ENCODE measurements around the gene KDM1A. TPM values are rescaled to one million over a fixed set of nuclear protein-coding genes. Genes with fewer than 3 reads are reported as not detected.
A peak's percentile ranks its signal among the peaks of the same experiment; 100 is the strongest.

The KDM1A gene
- total and polyA plus RNA-seq, 9 of the 15 experiments (the other 6 are each of a cell fraction or from before 2014, with no cell fraction given): 59.2 to 181 (median 168) TPM

DNA sequence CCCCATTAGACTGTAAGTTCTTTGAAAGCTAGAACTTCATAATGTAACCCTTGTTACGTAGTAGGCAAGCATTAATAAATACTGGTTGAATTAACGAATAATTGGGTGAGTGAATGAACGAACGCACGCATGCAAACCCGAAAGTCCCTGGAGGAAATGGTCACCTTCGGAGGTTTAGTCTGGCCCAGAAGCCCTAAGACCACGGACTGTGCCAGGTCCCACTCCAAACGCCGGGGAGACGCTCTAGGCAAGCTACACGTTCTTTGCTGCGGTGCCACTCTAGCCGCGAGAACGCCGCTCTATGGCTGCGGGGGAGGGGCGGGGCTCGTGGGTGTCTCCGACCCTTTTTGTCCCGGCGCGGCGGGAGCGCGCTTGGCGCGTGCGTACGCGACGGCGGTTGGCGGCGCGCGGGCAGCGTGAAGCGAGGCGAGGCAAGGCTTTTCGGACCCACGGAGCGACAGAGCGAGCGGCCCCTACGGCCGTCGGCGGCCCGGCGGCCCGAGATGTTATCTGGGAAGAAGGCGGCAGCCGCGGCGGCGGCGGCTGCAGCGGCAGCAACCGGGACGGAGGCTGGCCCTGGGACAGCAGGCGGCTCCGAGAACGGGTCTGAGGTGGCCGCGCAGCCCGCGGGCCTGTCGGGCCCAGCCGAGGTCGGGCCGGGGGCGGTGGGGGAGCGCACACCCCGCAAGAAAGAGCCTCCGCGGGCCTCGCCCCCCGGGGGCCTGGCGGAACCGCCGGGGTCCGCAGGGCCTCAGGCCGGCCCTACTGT, at the start of gene KDM1A (continued):
- no peak for TF ChIP-seq RAD21 (CRISPR knock-in tag; conservative IDR thresholded peaks at IDR 0.05 in 1 of 2, IDR thresholded peaks at IDR 0.05 in 1 of 2)
- TF ChIP-seq STAG1 (CRISPR knock-in tag; IDR thresholded peaks at IDR 0.05; ENCODE audit: borderline replicate concordance): no peak
- no peak for TF ChIP-seq BRD9 (IDR thresholded peaks at IDR 0.05; ENCODE audit: low read depth, partially characterized antibody)
- TF ChIP-seq AFF4 (CRISPR knock-in tag; IDR thresholded peaks at IDR 0.05): peak; percentile 86; the same call in 1 of the 2 replicates
- TF ChIP-seq PHF20 (IDR thresholded peaks at IDR 0.05; ENCODE audit: partially characterized antibody): peak; percentile 85
- no peak for TF ChIP-seq RHOXF2B (CRISPR knock-in tag; conservative IDR thresholded peaks at IDR 0.05)
- TF ChIP-seq, protein P1, sequence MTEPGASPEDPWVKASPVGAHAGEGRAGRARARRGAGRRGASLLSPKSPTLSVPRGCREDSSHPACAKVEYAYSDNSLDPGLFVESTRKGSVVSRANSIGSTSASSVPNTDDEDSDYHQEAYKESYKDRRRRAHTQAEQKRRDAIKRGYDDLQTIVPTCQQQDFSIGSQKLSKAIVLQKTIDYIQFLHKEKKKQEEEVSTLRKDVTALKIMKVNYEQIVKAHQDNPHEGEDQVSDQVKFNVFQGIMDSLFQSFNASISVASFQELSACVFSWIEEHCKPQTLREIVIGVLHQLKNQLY (CRISPR knock-in tag; conservative IDR thresholded peaks at IDR 0.05): no peak
- peak; percentile 83; the same call in 1 of the 2 replicates for TF ChIP-seq MBD2 (IDR thresholded peaks at IDR 0.05; ENCODE audit: borderline replicate concordance, low read depth)
- no peak for TF ChIP-seq ZEB2 (IDR thresholded peaks at IDR 0.05)
- TF ChIP-seq, protein P2, sequence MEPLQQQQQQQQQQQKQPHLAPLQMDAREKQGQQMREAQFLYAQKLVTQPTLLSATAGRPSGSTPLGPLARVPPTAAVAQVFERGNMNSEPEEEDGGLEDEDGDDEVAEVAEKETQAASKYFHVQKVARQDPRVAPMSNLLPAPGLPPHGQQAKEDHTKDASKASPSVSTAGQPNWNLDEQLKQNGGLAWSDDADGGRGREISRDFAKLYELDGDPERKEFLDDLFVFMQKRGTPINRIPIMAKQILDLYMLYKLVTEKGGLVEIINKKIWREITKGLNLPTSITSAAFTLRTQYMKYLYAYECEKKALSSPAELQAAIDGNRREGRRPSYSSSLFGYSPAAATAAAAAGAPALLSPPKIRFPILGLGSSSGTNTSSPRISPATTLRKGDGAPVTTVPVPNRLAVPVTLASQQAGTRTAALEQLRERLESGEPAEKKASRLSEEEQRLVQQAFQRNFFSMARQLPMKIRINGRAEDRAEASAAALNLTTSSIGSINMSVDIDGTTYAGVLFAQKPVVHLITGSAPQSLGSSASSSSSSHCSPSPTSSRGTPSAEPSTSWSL (CRISPR knock-in tag; IDR thresholded peaks at IDR 0.05; ENCODE audit: borderline replicate concordance): peak; percentile 71; the same call in 1 of the 2 replicates
- TF ChIP-seq CC2D1A (IDR thresholded peaks at IDR 0.05): peak; percentile 74; the same call in 1 of the 2 replicates
- TF ChIP-seq, protein P3, sequence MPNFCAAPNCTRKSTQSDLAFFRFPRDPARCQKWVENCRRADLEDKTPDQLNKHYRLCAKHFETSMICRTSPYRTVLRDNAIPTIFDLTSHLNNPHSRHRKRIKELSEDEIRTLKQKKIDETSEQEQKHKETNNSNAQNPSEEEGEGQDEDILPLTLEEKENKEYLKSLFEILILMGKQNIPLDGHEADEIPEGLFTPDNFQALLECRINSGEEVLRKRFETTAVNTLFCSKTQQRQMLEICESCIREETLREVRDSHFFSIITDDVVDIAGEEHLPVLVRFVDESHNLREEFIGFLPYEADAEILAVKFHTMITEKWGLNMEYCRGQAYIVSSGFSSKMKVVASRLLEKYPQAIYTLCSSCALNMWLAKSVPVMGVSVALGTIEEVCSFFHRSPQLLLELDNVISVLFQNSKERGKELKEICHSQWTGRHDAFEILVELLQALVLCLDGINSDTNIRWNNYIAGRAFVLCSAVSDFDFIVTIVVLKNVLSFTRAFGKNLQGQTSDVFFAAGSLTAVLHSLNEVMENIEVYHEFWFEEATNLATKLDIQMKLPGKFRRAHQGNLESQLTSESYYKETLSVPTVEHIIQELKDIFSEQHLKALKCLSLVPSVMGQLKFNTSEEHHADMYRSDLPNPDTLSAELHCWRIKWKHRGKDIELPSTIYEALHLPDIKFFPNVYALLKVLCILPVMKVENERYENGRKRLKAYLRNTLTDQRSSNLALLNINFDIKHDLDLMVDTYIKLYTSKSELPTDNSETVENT (CRISPR knock-in tag; IDR thresholded peaks at IDR 0.05): peak; percentile 99
- peak; percentile 84 for TF ChIP-seq HCFC1 (IDR thresholded peaks at IDR 0.05; ENCODE audit: low read depth, low read length)
- 0 out of 2 replicates have a peak, but pooled peaks have one; percentile 49 for TF ChIP-seq THAP7 (CRISPR knock-in tag; IDR thresholded peaks at IDR 0.05)

All from K562 (cell line).